ES-I3 (cell line): Measurements from ENCODE around the gene REC114.

Source experiments
- H3K36me3 ChIP-seq: 2 replicates; pipeline ENCODE4 v1.6.1; 2013; ENCODE audit warnings: mild to moderate bottlenecking, low read length, control low read depth, moderate library complexity; ENCODE audit not compliant: insufficient read depth
- H3K4me1 ChIP-seq: 2 replicates; pipeline ENCODE4 v1.6.1; 2013; ENCODE audit warnings: mild to moderate bottlenecking, control low read depth, low read length; ENCODE audit not compliant: insufficient read depth
- H3K9ac ChIP-seq: 2 replicates; pipeline ENCODE4 v1.6.1; 2013; ENCODE audit warnings: low read depth, mild to moderate bottlenecking, low read length, moderate library complexity
- H3K9me3 ChIP-seq: 2 replicates; pipeline ENCODE4 v1.6.1; 2013; ENCODE audit warnings: mild to moderate bottlenecking, low read length, moderate library complexity; ENCODE audit not compliant: control insufficient read depth, insufficient read depth

The REC114 gene

DNA sequence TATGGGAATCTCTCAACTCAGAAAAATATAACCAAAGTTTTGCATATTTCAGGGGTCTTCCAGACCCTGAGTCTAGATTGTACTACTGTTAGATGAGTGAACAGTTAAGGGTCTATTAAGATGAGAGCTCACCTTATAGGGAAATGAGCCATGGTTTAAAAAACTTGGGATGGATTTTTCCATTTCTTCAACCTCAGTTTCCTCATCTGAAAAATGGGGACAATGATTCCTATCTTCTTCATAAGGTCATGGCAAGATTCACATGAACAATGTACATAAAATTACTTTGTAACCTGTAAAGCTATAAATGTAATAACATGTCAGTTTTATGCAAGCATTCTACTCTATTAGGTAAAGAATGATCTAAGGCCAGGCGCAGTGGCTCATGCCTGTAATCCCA lies 161.5 kb downstream of the REC114 start:
- Histone ChIP-seq H3K36me3 (no peaks in the 10 kb centered on the region), H3K9ac (no peak overlapping the region), H3K9me3 (no peaks in the 10 kb centered on the region), H3K4me1 (peaks cover 44% of the 10 kb centered on the region)

DNA sequence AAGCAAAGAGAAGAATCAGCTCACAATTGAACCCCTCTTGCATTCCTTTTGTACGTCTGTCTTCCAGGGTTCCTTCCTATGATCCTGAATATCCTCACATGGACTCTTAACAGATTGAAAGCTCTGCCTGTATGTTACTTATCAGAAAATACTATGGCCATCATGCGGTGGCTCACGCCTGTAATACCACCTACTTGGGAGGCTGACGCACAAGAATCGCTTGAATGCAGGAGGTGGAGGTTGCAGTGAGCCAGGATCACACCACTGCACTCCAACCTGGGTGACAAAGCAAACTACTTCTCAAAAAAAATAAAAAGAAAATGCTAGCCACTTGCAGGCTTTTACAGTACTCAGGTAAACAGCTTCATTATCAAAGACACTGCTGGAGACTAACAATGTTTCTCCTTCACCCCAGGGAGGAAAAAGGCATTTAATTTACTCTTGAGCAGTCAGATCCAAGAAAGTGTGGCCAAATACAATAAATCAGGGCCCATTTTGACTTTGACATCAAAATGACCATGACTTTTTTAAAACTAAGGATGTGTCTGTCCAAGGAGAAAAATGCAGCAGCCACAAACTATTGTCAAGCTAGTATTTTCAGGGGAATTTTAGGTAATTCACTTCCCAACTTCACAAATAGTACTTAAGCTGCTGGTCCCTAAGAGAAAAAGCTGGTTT lies 162.9 kb downstream of the REC114 start:
- Histone ChIP-seq H3K4me1 (peaks cover 37% of the 10 kb centered on the region), H3K36me3 (no peaks in the 10 kb centered on the region), H3K9ac (no peak overlapping the region), H3K9me3 (no peaks in the 10 kb centered on the region)

DNA sequence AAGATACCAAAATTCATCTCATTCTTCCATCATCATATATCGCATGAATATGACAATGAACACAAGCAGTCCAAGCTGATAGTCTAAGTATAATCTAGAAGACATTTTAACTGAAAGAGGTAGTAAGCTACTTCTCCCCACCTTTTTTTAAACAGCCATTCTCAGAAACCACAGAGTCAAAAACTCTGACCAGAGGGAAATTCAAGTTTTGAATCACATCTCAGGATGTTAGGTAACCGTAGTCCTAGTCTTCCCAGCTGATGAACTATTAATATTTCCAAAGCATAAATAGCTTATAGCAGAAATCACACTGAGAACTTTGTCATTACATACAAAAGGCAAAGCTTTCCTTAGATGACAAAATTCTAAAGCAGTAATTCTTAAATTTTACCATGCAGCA lies 164.4 kb downstream of the REC114 start:
- H3K9me3 ChIP-seq, result no peaks in the 10 kb centered on the region
- H3K36me3 ChIP-seq, result no peaks in the 10 kb centered on the region
- no peak overlapping the region for H3K9ac ChIP-seq
- H3K4me1 ChIP-seq, result peaks cover 23% of the 10 kb centered on the region

DNA sequence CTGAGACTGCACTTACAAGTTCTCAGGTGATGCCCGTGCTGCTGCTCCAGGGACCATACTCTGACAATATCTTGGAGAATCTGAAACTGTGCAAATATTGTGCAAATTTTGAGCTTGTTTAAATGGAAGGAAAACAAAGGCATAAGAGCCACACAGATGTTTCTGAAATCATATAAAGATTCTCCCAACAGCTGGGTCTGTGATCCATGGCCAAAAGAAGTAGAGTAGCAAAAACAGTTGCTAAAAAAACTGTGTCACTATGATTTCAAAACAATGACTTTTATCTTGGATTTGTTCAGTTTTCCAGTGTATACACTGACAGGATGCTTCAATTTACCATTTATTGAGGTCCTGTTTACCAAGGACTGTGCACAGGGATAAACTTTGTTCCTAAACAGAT lies 164.9 kb downstream of the REC114 start:
- Histone ChIP-seq H3K4me1 (peaks cover 18% of the 10 kb centered on the region), H3K36me3 (no peaks in the 10 kb centered on the region), H3K9ac (no peak overlapping the region), H3K9me3 (no peaks in the 10 kb centered on the region)

DNA sequence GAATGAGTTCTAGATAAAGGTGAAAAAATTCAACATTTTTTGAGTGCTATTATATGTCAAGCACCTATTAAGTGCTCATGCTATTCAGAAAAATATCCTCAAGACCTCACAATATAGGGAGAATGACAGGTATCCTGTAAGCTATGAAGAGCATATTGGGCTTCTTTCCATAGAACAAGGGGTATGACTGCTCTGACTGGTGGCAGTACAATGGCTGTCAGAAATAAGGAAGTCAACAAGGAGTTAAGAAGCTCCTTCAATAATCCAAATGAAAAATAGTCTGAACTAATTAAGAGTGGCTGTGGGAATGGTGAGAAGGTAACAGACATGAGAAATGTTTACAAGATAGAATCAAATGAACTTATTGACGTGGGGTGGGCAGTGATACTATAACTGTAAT lies 165.5 kb downstream of the REC114 start:
- Histone ChIP-seq H3K9ac (no peak overlapping the region), H3K9me3 (no peaks in the 10 kb centered on the region), H3K4me1 (peaks cover 14% of the 10 kb centered on the region), H3K36me3 (no peaks in the 10 kb centered on the region)

DNA sequence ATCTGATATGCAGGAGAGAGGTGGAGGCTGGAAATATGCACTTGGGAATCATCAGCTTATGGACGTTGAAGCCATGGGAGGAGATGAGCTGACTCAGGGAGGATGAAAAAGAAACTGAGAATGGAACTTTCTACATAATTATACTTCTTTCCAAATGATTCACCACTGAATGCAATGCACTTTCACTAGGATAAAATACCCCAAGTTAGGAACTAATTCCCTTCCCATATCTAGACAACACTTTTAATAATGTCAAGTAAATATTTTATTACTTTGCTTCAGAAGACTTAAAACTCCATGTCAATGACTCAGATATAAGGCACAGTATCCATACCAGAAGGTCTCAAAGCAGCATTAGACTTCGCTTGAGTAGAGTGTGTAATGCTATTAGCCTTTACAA lies 166.0 kb downstream of the REC114 start:
- no peaks in the 10 kb centered on the region for H3K36me3 ChIP-seq
- H3K9me3 ChIP-seq, result no peaks in the 10 kb centered on the region
- no peak overlapping the region for H3K9ac ChIP-seq
- peaks cover 14% of the 10 kb centered on the region for H3K4me1 ChIP-seq
